Common myeloid progenitor, CD34-positive (primary cell): ENCODE data around the gene ATP1A3.
A peak's percentile ranks its signal among the peaks of the same experiment; 100 is the strongest.
"Not testable (repeated sequence)": the region's sequence is repeated elsewhere in the genome, so short reads cannot be mapped to it uniquely, and the experiment has no call there.

ENCODE experiments used
- CTCF ChIA-PET: fragments of 350-600 bp; sonication (Branson Sonifier 250); formaldehyde crosslinking; loops from one replicate; lab custom pipeline; 2021; ENCODE audit warnings: antibody characterized with exemption; lab: Charles Lee
- POLR2A ChIA-PET: fragments of 350-600 bp; sonication (Branson Sonifier 250); formaldehyde crosslinking; loops from one replicate; lab custom pipeline; 2021; ENCODE audit warnings: antibody characterized with exemption; lab: Charles Lee
- DNase-seq, 3 donors: peaks; one replicate each; pipeline versions ENCODE4 v3.0.0 to v3.0.0-alpha.2; 2013
- H3K27ac ChIP-seq, 2 experiments: 1 replicate in 1 of 2; 2 replicates in 1 of 2; pipeline ENCODE4 v1.7.0; 2013; ENCODE audit warnings: inconsistent platforms in 2 of 2, low read length in 2 of 2, mild to moderate bottlenecking in 2 of 2, low read depth in 1 of 2, moderate library complexity in 1 of 2; ENCODE audit not compliant: severe bottlenecking in 2 of 2, insufficient read depth in 1 of 2, poor library complexity in 1 of 2
- H3K27me3 ChIP-seq, 5 experiments: replicated peaks in 2 of 5; 1 replicate in 3 of 5; 2 replicates in 2 of 5; pipeline versions ENCODE4 v1.6.1 to v1.7.0; 2013; ENCODE audit warnings: low read length in 4 of 5, mild to moderate bottlenecking in 2 of 5, moderate library complexity in 2 of 5, inconsistent platforms in 1 of 5; ENCODE audit not compliant: insufficient read depth in 5 of 5, control insufficient read depth in 4 of 5
- H3K36me3 ChIP-seq, 4 experiments: 1 replicate in 2 of 4; 2 replicates in 2 of 4; pipeline versions ENCODE4 v1.6.1 to v1.7.0; 2013; ENCODE audit warnings: low read length in 3 of 4, control low read depth in 1 of 4, mild to moderate bottlenecking in 1 of 4; ENCODE audit not compliant: control insufficient read depth in 4 of 4, insufficient read depth in 4 of 4
- H3K4me1 ChIP-seq, 4 experiments: 1 replicate in 3 of 4; 2 replicates in 1 of 4; pipeline versions ENCODE4 v1.6.1 to v1.7.1; 2013; ENCODE audit warnings: low read length in 3 of 4, mild to moderate bottlenecking in 3 of 4, control low read depth in 1 of 4, inconsistent platforms in 1 of 4, moderate library complexity in 1 of 4; ENCODE audit not compliant: control insufficient read depth in 4 of 4, insufficient read depth in 4 of 4; ENCODE audit errors: control extremely low read depth in 1 of 4
- H3K4me3 ChIP-seq, 7 experiments: 1 replicate in 4 of 7; 2 replicates in 3 of 7; pipeline versions ENCODE4 v1.5.1 to v1.7.0; 2013; ENCODE audit warnings: mild to moderate bottlenecking in 7 of 7, low read length in 6 of 7, moderate library complexity in 6 of 7, inconsistent platforms in 2 of 7, low read depth in 2 of 7, control low read depth in 1 of 7; ENCODE audit not compliant: insufficient read depth in 4 of 7, control insufficient read depth in 1 of 7; ENCODE audit errors: extremely low read depth in 1 of 7
- H3K9me3 ChIP-seq, 5 experiments: 1 replicate in 4 of 5; 2 replicates in 1 of 5; pipeline versions ENCODE4 v1.6.1 to v1.7.1; 2013; ENCODE audit warnings: low read length in 4 of 5, mild to moderate bottlenecking in 2 of 5, inconsistent platforms in 1 of 5, low read depth in 1 of 5, moderate library complexity in 1 of 5; ENCODE audit not compliant: control insufficient read depth in 4 of 5, insufficient read depth in 2 of 5; ENCODE audit errors: control extremely low read depth in 1 of 5
- WGBS: methylation state at CpG from one replicate; pipeline ENCODE4 v1.1.5; 2013; ENCODE audit not compliant: insufficient coverage; 5-methylcytosine and 5-hydroxymethylcytosine counted together

The ATP1A3 gene

GRCh38 chr19:41994994-41995958, 1.2 kb upstream of the ATP1A3 start:
- H3K9me3 ChIP-seq = no peaks in the 10 kb centered on the region
- ChIA-PET CTCF (interaction anchor here (1.0 kb wide), 1 partner anchor 13 kb away, joined by 3 read pairs; no protein-coding TSS in a partner anchor), POLR2A (no interaction called here)
- peaks cover 0 to 30% (median 24%) of the 10 kb centered on the region in 4 experiments for H3K4me1 ChIP-seq
- 87% methylated on average over 16 of the region's 19 CpGs for WGBS
- H3K36me3 ChIP-seq = peaks cover 0 to 3% (median 0%) of the 10 kb centered on the region in 4 experiments
- H3K27me3 ChIP-seq = peaks cover 0 to 68% (median 43%) of the 10 kb centered on the region in 5 experiments
- no peak for DNase-seq
- H3K27ac ChIP-seq = no peak overlapping the region
- no peak overlapping the region for H3K4me3 ChIP-seq

GRCh38 chr19:41994521-41994971, 516 bp upstream of the ATP1A3 start:
- Histone ChIP-seq H3K4me1 (peaks cover 0 to 30% (median 24%) of the 10 kb centered on the region in 4 experiments), H3K27ac (no peak overlapping the region), H3K27me3 (peaks cover 0 to 61% (median 36%) of the 10 kb centered on the region in 5 experiments), H3K4me3 (peak overlapping the region in 4 of 7 experiments; percentile 39 to 75 (median 66)), H3K9me3 (no peaks in the 10 kb centered on the region), H3K36me3 (no peaks in the 10 kb centered on the region)
- POLR2A ChIA-PET = no interaction called here
- WGBS = 33% methylated on average over 10 of the region's 13 CpGs
- CTCF ChIA-PET = no interaction called here
- DNase-seq = peak; percentile 48 to 80 (median 76)

GRCh38 chr19:41991925-41992569, 2.0 kb downstream of the ATP1A3 start:
- H3K36me3 ChIP-seq, H3K27ac ChIP-seq, POLR2A ChIA-PET, H3K4me3 ChIP-seq, DNase-seq, CTCF ChIA-PET, H3K9me3 ChIP-seq: not testable (repeated sequence)
- H3K4me1 ChIP-seq = peaks cover 0 to 11% (median 10%) of the 10 kb centered on the region in 4 experiments
- peaks cover 0 to 39% (median 26%) of the 10 kb centered on the region in 5 experiments for H3K27me3 ChIP-seq
- 97% methylated on average over 10 of the region's 11 CpGs for WGBS

GRCh38 chr19:41991025-41991424, 3.0 kb downstream of the ATP1A3 start:
- no peak overlapping the region for H3K27ac ChIP-seq
- no peak overlapping the region for H3K4me3 ChIP-seq
- WGBS = 85% methylated on average over 13 of the region's 15 CpGs
- no peaks in the 10 kb centered on the region for H3K36me3 ChIP-seq
- peaks cover 0 to 29% (median 16%) of the 10 kb centered on the region in 5 experiments for H3K27me3 ChIP-seq
- no peak for DNase-seq
- peaks cover 0 to 11% (median 9%) of the 10 kb centered on the region in 4 experiments for H3K4me1 ChIP-seq
- ChIA-PET CTCF (no interaction called here), POLR2A (no interaction called here)
- H3K9me3 ChIP-seq = no peaks in the 10 kb centered on the region

GRCh38 chr19:41990615-41991014, 3.4 kb downstream of the ATP1A3 start:
- Histone ChIP-seq H3K9me3 (no peaks in the 10 kb centered on the region), H3K4me3 (no peak overlapping the region), H3K4me1 (peaks cover 0 to 11% (median 9%) of the 10 kb centered on the region in 4 experiments), H3K27me3 (peaks cover 0 to 25% (median 14%) of the 10 kb centered on the region in 5 experiments), H3K36me3 (no peaks in the 10 kb centered on the region), H3K27ac (no peak overlapping the region)
- DNase-seq = no peak
- CTCF ChIA-PET = no interaction called here
- POLR2A ChIA-PET = no interaction called here
- no CpG with 5 or more reads among the region's 2 CpGs for WGBS

GRCh38 chr19:41990028-41990427, 4.0 kb downstream of the ATP1A3 start:
- no peak overlapping the region for H3K27ac ChIP-seq
- DNase-seq = no peak
- peaks cover 0 to 11% (median 9%) of the 10 kb centered on the region in 4 experiments for H3K4me1 ChIP-seq
- WGBS = 98% methylated on average over 3 of the region's 4 CpGs
- H3K27me3 ChIP-seq = peaks cover 0 to 19% (median 11%) of the 10 kb centered on the region in 5 experiments
- H3K4me3 ChIP-seq = no peak overlapping the region
- H3K36me3 ChIP-seq = no peaks in the 10 kb centered on the region
- ChIA-PET POLR2A (no interaction called here), CTCF (no interaction called here)
- no peaks in the 10 kb centered on the region for H3K9me3 ChIP-seq
